Trophoblast cell (in vitro differentiated cells and primary cell): ENCODE data around the gene SLC15A2.
A peak's percentile ranks its signal among the peaks of the same experiment; 100 is the strongest.

ENCODE experiments used
- DNase-seq, 2 donors: peaks; one replicate each; pipeline ENCODE4 v3.0.0-alpha.2; 2016
- H2AFZ ChIP-seq: 2 replicates; pipeline ENCODE4 v1.6.1; 2013; ENCODE audit warnings: low read length, moderate library complexity, mild to moderate bottlenecking; ENCODE audit not compliant: insufficient read depth, poor library complexity
- H2AK5ac ChIP-seq: 2 replicates; pipeline ENCODE4 v1.6.1; 2013; ENCODE audit warnings: mild to moderate bottlenecking, low read length
- H2BK120ac ChIP-seq: 2 replicates; pipeline ENCODE4 v1.6.1; 2013; ENCODE audit warnings: low read length, mild to moderate bottlenecking, moderate library complexity; ENCODE audit not compliant: insufficient read depth, poor library complexity
- H2BK12ac ChIP-seq: 2 replicates; pipeline ENCODE4 v1.6.1; 2013; ENCODE audit warnings: mild to moderate bottlenecking, low read length, moderate library complexity
- H2BK5ac ChIP-seq: 2 replicates; pipeline ENCODE4 v1.6.1; 2013; ENCODE audit warnings: low read length, low read depth, moderate library complexity, mild to moderate bottlenecking; ENCODE audit not compliant: poor library complexity
- H3K14ac ChIP-seq: 2 replicates; pipeline ENCODE4 v1.6.1; 2013; ENCODE audit warnings: mild to moderate bottlenecking, low read length
- H3K18ac ChIP-seq: 2 replicates; pipeline ENCODE4 v1.6.1; 2013; ENCODE audit warnings: mild to moderate bottlenecking, low read length
- H3K23ac ChIP-seq: 2 replicates; pipeline ENCODE4 v1.6.1; 2013; ENCODE audit warnings: low read length
- H3K27ac ChIP-seq: 2 replicates; pipeline ENCODE4 v1.5.1; 2013; ENCODE audit warnings: low read depth, mild to moderate bottlenecking, inconsistent platforms, low read length, moderate library complexity
- H3K27me3 ChIP-seq: 2 replicates; pipeline ENCODE4 v1.6.1; 2013; ENCODE audit warnings: inconsistent platforms, mild to moderate bottlenecking, low read length, moderate library complexity; ENCODE audit not compliant: insufficient read depth
- H3K36me3 ChIP-seq, 2 experiments: 1 replicate in 1 of 2; 2 replicates in 1 of 2; pipeline ENCODE4 v1.6.1; 2013; ENCODE audit warnings: low read length in 2 of 2, mild to moderate bottlenecking in 2 of 2, moderate library complexity in 1 of 2; ENCODE audit not compliant: insufficient read depth in 2 of 2, control insufficient read depth in 1 of 2
- H3K4ac ChIP-seq: 2 replicates; pipeline ENCODE4 v1.6.1; 2013; ENCODE audit warnings: low read depth, mild to moderate bottlenecking, low read length, moderate library complexity
- H3K4me1 ChIP-seq, 2 experiments: 1 replicate in 1 of 2; 2 replicates in 1 of 2; pipeline ENCODE4 v1.6.1; 2013; ENCODE audit warnings: low read length in 2 of 2, mild to moderate bottlenecking in 2 of 2, moderate library complexity in 1 of 2; ENCODE audit not compliant: insufficient read depth in 2 of 2, control insufficient read depth in 1 of 2
- H3K4me2 ChIP-seq: 2 replicates; pipeline ENCODE4 v1.6.1; 2013; ENCODE audit warnings: inconsistent platforms, mild to moderate bottlenecking, low read length, moderate library complexity
- H3K4me3 ChIP-seq: 2 replicates; pipeline ENCODE4 v1.5.1; 2013; ENCODE audit warnings: mild to moderate bottlenecking, low read depth, low read length, inconsistent platforms
- H3K79me1 ChIP-seq: one replicate; pipeline ENCODE4 v1.6.1; 2013; ENCODE audit warnings: low read length
- H3K79me2 ChIP-seq: 2 replicates; pipeline ENCODE4 v1.6.1; 2013; ENCODE audit warnings: low read length, mild to moderate bottlenecking; ENCODE audit not compliant: control insufficient read depth, insufficient read depth, poor library complexity
- H3K9ac ChIP-seq: 2 replicates; pipeline ENCODE4 v1.6.1; 2013; ENCODE audit warnings: mild to moderate bottlenecking, low read length
- H3K9me3 ChIP-seq: 2 replicates; pipeline ENCODE4 v1.6.1; 2013; ENCODE audit warnings: low read depth, mild to moderate bottlenecking, control low read depth, inconsistent platforms, low read length; ENCODE audit not compliant: insufficient read depth
- H4K12ac ChIP-seq: 2 replicates; pipeline ENCODE4 v1.6.1; 2013; ENCODE audit warnings: low read depth, mild to moderate bottlenecking, low read length, moderate library complexity
- H4K8ac ChIP-seq: 2 replicates; pipeline ENCODE4 v1.6.1; 2013; ENCODE audit warnings: low read depth, mild to moderate bottlenecking, low read length, moderate library complexity
- H4K91ac ChIP-seq: one replicate; pipeline ENCODE4 v1.6.1; 2013; ENCODE audit warnings: low read depth, mild to moderate bottlenecking, low read length, moderate library complexity
- WGBS: extraction: QIAGEN DNeasy Blood & Tissue Kit; methylation state at CpG from one replicate; pipeline ENCODE4 v1.1.7; 2013; ENCODE audit warnings: missing lambda C conversion rate; ENCODE audit not compliant: insufficient read length, insufficient coverage; ENCODE audit errors: extremely low coverage; 5-methylcytosine and 5-hydroxymethylcytosine counted together

Gene SLC15A2

GRCh38 chr3:121962443-121962842, 68.2 kb downstream of the SLC15A2 start:
- Histone ChIP-seq H2AFZ (no peak overlapping the region), H4K12ac (no peak overlapping the region), H3K36me3 (no peaks in the 10 kb centered on the region), H3K23ac (no peak overlapping the region), H3K14ac (no peak overlapping the region), H2AK5ac (no peak overlapping the region), H3K79me2 (no peaks in the 10 kb centered on the region), H3K4ac (no peak overlapping the region), H3K4me1 (no peaks in the 10 kb centered on the region), H4K8ac (no peak overlapping the region), H3K9me3 (peaks cover 6% of the 10 kb centered on the region), H3K79me1 (no peaks in the 10 kb centered on the region), H3K4me3 (no peak overlapping the region), H2BK120ac (no peak overlapping the region), H2BK5ac (no peak overlapping the region), H2BK12ac (no peak overlapping the region), H3K27me3 (no peaks in the 10 kb centered on the region), H4K91ac (no peak overlapping the region), H3K9ac (no peak overlapping the region), H3K4me2 (peak overlapping the region; percentile 27), H3K27ac (no peak overlapping the region), H3K18ac (no peak overlapping the region)
- no peak for DNase-seq

- Histone ChIP-seq H3K27ac (no peak overlapping the region), H2BK12ac (no peak overlapping the region), H3K4ac (no peak overlapping the region), H3K23ac (no peak overlapping the region), H4K8ac (no peak overlapping the region), H3K9me3 (peaks cover 6% of the 10 kb centered on the region), H3K18ac (no peak overlapping the region), H2BK5ac (no peak overlapping the region), H3K14ac (no peak overlapping the region), H3K79me1 (no peaks in the 10 kb centered on the region), H3K36me3 (no peaks in the 10 kb centered on the region), H4K12ac (no peak overlapping the region), H3K79me2 (no peaks in the 10 kb centered on the region), H4K91ac (no peak overlapping the region), H2AK5ac (no peak overlapping the region), H3K4me2 (no peak overlapping the region), H3K9ac (no peak overlapping the region), H2AFZ (no peak overlapping the region), H2BK120ac (no peak overlapping the region), H3K4me3 (no peak overlapping the region), H3K27me3 (no peaks in the 10 kb centered on the region), H3K4me1 (no peaks in the 10 kb centered on the region)
- WGBS = no CpG with 5 or more reads among the region's 1 CpG
- no peak for DNase-seq
Observed at GRCh38 chr3:121963608-121964007, 69.4 kb downstream of the SLC15A2 start.

- Histone ChIP-seq H3K18ac (no peak overlapping the region), H4K91ac (no peak overlapping the region), H3K4me2 (no peak overlapping the region), H3K4me1 (no peaks in the 10 kb centered on the region), H2BK12ac (no peak overlapping the region), H2AK5ac (no peak overlapping the region), H3K79me2 (no peaks in the 10 kb centered on the region), H3K9me3 (peaks cover 5% of the 10 kb centered on the region), H3K4ac (no peak overlapping the region), H3K14ac (no peak overlapping the region), H2AFZ (no peak overlapping the region), H3K79me1 (no peaks in the 10 kb centered on the region), H2BK120ac (no peak overlapping the region), H2BK5ac (no peak overlapping the region), H3K4me3 (no peak overlapping the region), H4K8ac (no peak overlapping the region), H3K23ac (no peak overlapping the region), H3K27me3 (no peaks in the 10 kb centered on the region), H3K36me3 (no peaks in the 10 kb centered on the region), H4K12ac (no peak overlapping the region), H3K27ac (no peak overlapping the region), H3K9ac (no peak overlapping the region)
- DNase-seq = peak; percentile 33 to 66
- no CpG with 5 or more reads among the region's 2 CpGs for WGBS
Observed at GRCh38 chr3:121969631-121970030, 75.4 kb downstream of the SLC15A2 start.

GRCh38 chr3:121970047-121970446, 75.8 kb downstream of the SLC15A2 start:
- no peak overlapping the region for H3K14ac ChIP-seq
- no peak overlapping the region for H4K8ac ChIP-seq
- no peak overlapping the region for H3K9ac ChIP-seq
- H4K12ac ChIP-seq = no peak overlapping the region
- H3K9me3 ChIP-seq = peaks cover 5% of the 10 kb centered on the region
- no peak overlapping the region for H2AK5ac ChIP-seq
- no peaks in the 10 kb centered on the region for H3K27me3 ChIP-seq
- H3K79me2 ChIP-seq = no peaks in the 10 kb centered on the region
- H4K91ac ChIP-seq = no peak overlapping the region
- H2BK120ac ChIP-seq = no peak overlapping the region
- H3K36me3 ChIP-seq = no peaks in the 10 kb centered on the region
- no peak overlapping the region for H2BK12ac ChIP-seq
- H3K4me3 ChIP-seq = no peak overlapping the region
- no peak overlapping the region for H3K4me2 ChIP-seq
- no peak overlapping the region for H3K27ac ChIP-seq
- no peak overlapping the region for H3K18ac ChIP-seq
- H2BK5ac ChIP-seq = no peak overlapping the region
- no peak overlapping the region for H2AFZ ChIP-seq
- WGBS = no CpG with 5 or more reads among the region's 1 CpG
- H3K79me1 ChIP-seq = no peaks in the 10 kb centered on the region
- no peak overlapping the region for H3K4ac ChIP-seq
- no peaks in the 10 kb centered on the region for H3K4me1 ChIP-seq
- H3K23ac ChIP-seq = no peak overlapping the region
- DNase-seq = peak in 1 of 2 donors; percentile 75
